ENCODE data around the gene TMSB10. TPM values are rescaled to one million over a fixed set of nuclear protein-coding genes. Genes with fewer than 3 reads are reported as not detected.
A peak's percentile ranks its signal among the peaks of the same experiment; 100 is the strongest.

The TMSB10 gene
- total RNA-seq, 2 experiments from 2014 or later: 1,969 to 2,001 TPM

DNA sequence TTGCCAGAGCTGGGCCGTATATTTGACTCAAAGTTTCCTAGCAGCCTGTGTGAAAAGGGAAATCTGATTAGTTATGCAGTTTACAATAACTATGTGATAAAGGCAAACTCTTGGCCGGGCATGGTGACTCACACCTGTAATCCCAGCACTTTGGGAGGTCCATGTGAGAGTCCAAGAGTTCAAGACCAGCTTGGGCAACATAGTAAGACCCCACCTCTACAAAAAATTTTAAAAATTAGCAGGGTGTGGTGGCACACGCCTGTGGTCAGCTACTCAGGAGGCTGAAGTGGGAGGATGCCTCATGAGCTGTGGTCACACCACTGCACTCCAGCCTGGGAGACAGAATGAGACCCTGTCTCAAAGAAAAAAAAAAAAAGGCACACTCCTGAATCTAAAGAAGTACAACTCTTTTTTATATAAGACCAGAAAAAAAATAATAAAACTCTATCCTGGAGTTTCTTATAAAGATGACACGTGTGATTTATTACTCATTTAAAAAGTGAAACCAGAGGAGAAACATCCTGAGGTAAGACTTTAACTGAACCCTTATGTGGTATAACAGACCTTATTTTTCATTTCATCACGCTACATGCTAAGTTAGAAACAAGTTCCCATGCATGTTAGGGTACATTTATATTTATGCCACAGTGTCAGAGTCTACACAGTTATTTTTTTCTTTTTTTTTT lies 32.9 kb downstream of the TMSB10 start:
- H3K27me3 Mint-ChIP-seq: no peaks in the 10 kb centered on the region
- H3K36me3 Mint-ChIP-seq (ENCODE audit: low read depth): no peaks in the 10 kb centered on the region
- H3K27ac Mint-ChIP-seq: peak overlapping the region; percentile 89
- peaks cover 29% of the 10 kb centered on the region for H3K4me1 ChIP-seq (ENCODE audit: insufficient read depth, low read length)
- ATAC-seq (ENCODE audit: poor library complexity) (peak; percentile 67), DNase-seq (peak in 6 of 14 experiments; percentile 12 to 81 (median 49))
- H3K9me3 ChIP-seq (ENCODE audit: control insufficient read depth in 1 of 2, insufficient read depth in 1 of 2, low read length in 2 of 2): no peaks in the 10 kb centered on the region
- H3K4me3 Mint-ChIP-seq: peak overlapping the region; percentile 66
- CTCF ChIA-PET: interaction anchor here (0.7 to 12.1 kb wide), 3 partner anchors 8 to 77 kb away, joined by 3 to 117 read pairs (median 5); no protein-coding TSS in a partner anchor
- no peaks in the 10 kb centered on the region for H3K27me3 ChIP-seq (ENCODE audit: control insufficient read depth in 1 of 2, insufficient read depth in 2 of 2, low read length in 2 of 2)
- H3K4me3 ChIP-seq (ENCODE audit: low read length): peak overlapping the region; percentile 33
- H3K27ac ChIP-seq (ENCODE audit: low read depth in 1 of 2, low read length in 2 of 2): peak overlapping the region; percentile 41 to 82
- POLR2A ChIA-PET: interaction anchor here (0.9 to 4.7 kb wide), 7 partner anchors 8 to 58 kb away, joined by 3 to 70 read pairs (median 15); partner anchors contain the start of genes KCMF1, TMSB10 and TRABD2A
- H3K36me3 ChIP-seq (ENCODE audit: insufficient read depth, low read length): no peaks in the 10 kb centered on the region
- intact Hi-C loops (cut with DNase I, micrococcal nuclease): no loop called here
- no peaks in the 10 kb centered on the region for H3K9me3 Mint-ChIP-seq
- TF ChIP-seq, protein P1, sequence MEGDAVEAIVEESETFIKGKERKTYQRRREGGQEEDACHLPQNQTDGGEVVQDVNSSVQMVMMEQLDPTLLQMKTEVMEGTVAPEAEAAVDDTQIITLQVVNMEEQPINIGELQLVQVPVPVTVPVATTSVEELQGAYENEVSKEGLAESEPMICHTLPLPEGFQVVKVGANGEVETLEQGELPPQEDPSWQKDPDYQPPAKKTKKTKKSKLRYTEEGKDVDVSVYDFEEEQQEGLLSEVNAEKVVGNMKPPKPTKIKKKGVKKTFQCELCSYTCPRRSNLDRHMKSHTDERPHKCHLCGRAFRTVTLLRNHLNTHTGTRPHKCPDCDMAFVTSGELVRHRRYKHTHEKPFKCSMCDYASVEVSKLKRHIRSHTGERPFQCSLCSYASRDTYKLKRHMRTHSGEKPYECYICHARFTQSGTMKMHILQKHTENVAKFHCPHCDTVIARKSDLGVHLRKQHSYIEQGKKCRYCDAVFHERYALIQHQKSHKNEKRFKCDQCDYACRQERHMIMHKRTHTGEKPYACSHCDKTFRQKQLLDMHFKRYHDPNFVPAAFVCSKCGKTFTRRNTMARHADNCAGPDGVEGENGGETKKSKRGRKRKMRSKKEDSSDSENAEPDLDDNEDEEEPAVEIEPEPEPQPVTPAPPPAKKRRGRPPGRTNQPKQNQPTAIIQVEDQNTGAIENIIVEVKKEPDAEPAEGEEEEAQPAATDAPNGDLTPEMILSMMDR (IDR thresholded peaks at IDR 0.05): no peak
- H3K4me1 Mint-ChIP-seq (ENCODE audit: low read depth): peaks cover 30% of the 10 kb centered on the region

- H3K27me3 Mint-ChIP-seq: no peaks in the 10 kb centered on the region
- ChIA-PET POLR2A (interaction anchor here (0.8 to 4.7 kb wide), 19 partner anchors 9 to 388 kb away, joined by 3 to 70 read pairs (median 6); partner anchors contain the start of genes KCMF1, TGOLN2, TMSB10 and TRABD2A), CTCF (interaction anchor here (0.6 to 12.1 kb wide), 3 partner anchors 11 to 76 kb away, joined by 3 to 117 read pairs (median 4); no protein-coding TSS in a partner anchor)
- no peaks in the 10 kb centered on the region for H3K9me3 Mint-ChIP-seq
- Histone ChIP-seq H3K27ac (ENCODE audit: low read depth in 1 of 2, low read length in 2 of 2) (peak overlapping the region; percentile 64 to 82), H3K4me3 (ENCODE audit: low read length) (peak overlapping the region; percentile 33), H3K36me3 (ENCODE audit: insufficient read depth, low read length) (no peaks in the 10 kb centered on the region), H3K9me3 (ENCODE audit: control insufficient read depth in 1 of 2, insufficient read depth in 1 of 2, low read length in 2 of 2) (no peaks in the 10 kb centered on the region), H3K27me3 (ENCODE audit: control insufficient read depth in 1 of 2, insufficient read depth in 2 of 2, low read length in 2 of 2) (no peaks in the 10 kb centered on the region), H3K4me1 (ENCODE audit: insufficient read depth, low read length) (peaks cover 29% of the 10 kb centered on the region)
- DNase-seq: peak; percentile 29 to 92 (median 54)
- peaks cover 35% of the 10 kb centered on the region for H3K4me1 Mint-ChIP-seq (ENCODE audit: low read depth)
- H3K36me3 Mint-ChIP-seq (ENCODE audit: low read depth): no peaks in the 10 kb centered on the region
- H3K27ac Mint-ChIP-seq: peak overlapping the region; percentile 89
- peak overlapping the region; percentile 66 for H3K4me3 Mint-ChIP-seq
- TF ChIP-seq, protein P1 (IDR thresholded peaks at IDR 0.05): no peak
- ATAC-seq (ENCODE audit: poor library complexity): peak; percentile 85
- intact Hi-C loops (cut with DNase I, micrococcal nuclease): no loop called here
Measured at GRCh38 chr2:84939426-84940087, 34.1 kb downstream of the TMSB10 start.

DNA sequence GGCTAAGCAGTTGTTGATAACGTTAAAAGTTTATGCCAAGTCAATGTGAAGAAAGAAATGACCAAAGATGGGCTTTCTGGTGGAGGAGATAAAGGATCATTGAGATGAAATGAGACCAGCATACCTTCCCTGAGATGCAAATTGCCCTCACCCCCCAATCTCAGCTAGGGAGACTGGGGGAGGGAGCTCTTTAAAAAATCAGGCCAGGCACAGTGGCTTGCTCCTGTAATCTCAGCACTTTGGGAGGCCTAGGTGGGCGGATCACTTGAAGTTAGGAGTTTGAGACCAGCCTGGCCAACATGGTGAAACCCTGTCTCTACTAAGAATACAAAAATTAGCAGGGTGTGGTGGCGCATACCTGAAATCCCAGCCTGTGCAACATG lies 34.6 kb downstream of the TMSB10 start:
- CTCF ChIA-PET: interaction anchor here (0.6 to 12.1 kb wide), 3 partner anchors 12 to 75 kb away, joined by 3 to 117 read pairs (median 4); no protein-coding TSS in a partner anchor
- H3K4me1 ChIP-seq (ENCODE audit: insufficient read depth, low read length): peaks cover 30% of the 10 kb centered on the region
- H3K9me3 ChIP-seq (ENCODE audit: control insufficient read depth in 1 of 2, insufficient read depth in 1 of 2, low read length in 2 of 2): no peaks in the 10 kb centered on the region
- POLR2A ChIA-PET: interaction anchor here (0.8 to 4.7 kb wide), 19 partner anchors 10 to 387 kb away, joined by 3 to 70 read pairs (median 6); partner anchors contain the start of genes KCMF1, TGOLN2, TMSB10 and TRABD2A
- intact Hi-C loops (cut with DNase I, micrococcal nuclease): no loop called here
- ATAC-seq (ENCODE audit: poor library complexity) (no peak), DNase-seq (no peak)
- H3K27ac ChIP-seq (ENCODE audit: low read depth in 1 of 2, low read length in 2 of 2): peak overlapping the region; percentile 64 to 82
- Mint-ChIP-seq H3K27ac (peak overlapping the region; percentile 89), H3K4me1 (ENCODE audit: low read depth) (peaks cover 40% of the 10 kb centered on the region), H3K36me3 (ENCODE audit: low read depth) (no peaks in the 10 kb centered on the region), H3K27me3 (no peaks in the 10 kb centered on the region), H3K9me3 (no peaks in the 10 kb centered on the region), H3K4me3 (peak overlapping the region; percentile 66)
- H3K27me3 ChIP-seq (ENCODE audit: control insufficient read depth in 1 of 2, insufficient read depth in 2 of 2, low read length in 2 of 2): no peaks in the 10 kb centered on the region
- TF ChIP-seq, protein P1 (IDR thresholded peaks at IDR 0.05): no peak
- no peaks in the 10 kb centered on the region for H3K36me3 ChIP-seq (ENCODE audit: insufficient read depth, low read length)
- H3K4me3 ChIP-seq (ENCODE audit: low read length): peak overlapping the region; percentile 33

Data from CD4-positive, alpha-beta T cell (primary cell).